Immature natural killer cell (primary cell): ENCODE data around the gene GPX6. TPM values are rescaled to one million over a fixed set of nuclear protein-coding genes. Genes with fewer than 3 reads are reported as not detected.
"Not testable (repeated sequence)": the region's sequence is repeated elsewhere in the genome, so short reads cannot be mapped to it uniquely, and the experiment has no call there.

Experiments used
- DNase-seq, 3 donors: peaks; one replicate each; pipeline ENCODE4 v3.0.0; 2022; ENCODE audit warnings: mixed read lengths in 1 of 3
- H3K27ac Mint-ChIP-seq, 6 donors: one replicate each; pipeline ENCODE4 v1.8.0; 2020; ENCODE audit warnings: mixed read lengths in 6 of 6, mild to moderate bottlenecking in 5 of 6, inconsistent platforms in 4 of 6, moderate library complexity in 3 of 6
- H3K27me3 Mint-ChIP-seq, 3 donors: one replicate each; pipeline ENCODE4 v1.8.0; 2020 to 2021; ENCODE audit warnings: low read depth in 3 of 3, mild to moderate bottlenecking in 3 of 3, mixed read lengths in 3 of 3, moderate library complexity in 3 of 3, inconsistent platforms in 1 of 3
- H3K36me3 Mint-ChIP-seq, 3 donors: one replicate each; pipeline ENCODE4 v1.8.0; 2020; ENCODE audit warnings: mixed read lengths in 3 of 3, inconsistent platforms in 2 of 3, mild to moderate bottlenecking in 2 of 3
- H3K4me1 Mint-ChIP-seq, 2 donors: one replicate each; pipeline ENCODE4 v1.8.0; 2020; ENCODE audit warnings: inconsistent platforms in 2 of 2, mild to moderate bottlenecking in 2 of 2, mixed read lengths in 2 of 2, moderate library complexity in 1 of 2
- H3K4me3 Mint-ChIP-seq, 5 donors: one replicate each; pipeline ENCODE4 v1.8.0; 2020; ENCODE audit warnings: mild to moderate bottlenecking in 5 of 5, mixed read lengths in 5 of 5, inconsistent platforms in 3 of 5, moderate library complexity in 3 of 5
- H3K9me3 Mint-ChIP-seq, 6 donors: one replicate each; pipeline ENCODE4 v1.8.0; 2020; ENCODE audit warnings: mild to moderate bottlenecking in 6 of 6, mixed read lengths in 6 of 6, inconsistent platforms in 4 of 6, moderate library complexity in 3 of 6
- polyA plus RNA-seq, 3 donors: library from polyadenylated mRNA; unstranded; fragments of 300-500 nt; fragmentation: Illumina TruSeq; gene quantifications; one replicate each; pipeline ENCODE4 v1.2.3, GENCODE V29; 2021

GPX6 gene
- polyA plus RNA-seq, 3 donors from 2014 or later, result not detected

GRCh38 chr6:28506807-28507475 lies 8.7 kb downstream of the GPX6 start:
- no peak overlapping the region for H3K27ac Mint-ChIP-seq
- no peaks in the 10 kb centered on the region for H3K9me3 Mint-ChIP-seq
- DNase-seq, result no peak
- H3K27me3 Mint-ChIP-seq, result peaks cover 2 to 5% (median 3%) of the 10 kb centered on the region in 3 donors
- no peaks in the 10 kb centered on the region for H3K36me3 Mint-ChIP-seq
- no peak overlapping the region for H3K4me3 Mint-ChIP-seq
- no peaks in the 10 kb centered on the region for H3K4me1 Mint-ChIP-seq

GRCh38 chr6:28505733-28506132 lies 9.9 kb downstream of the GPX6 start:
- Mint-ChIP-seq H3K27ac (no peak overlapping the region), H3K9me3 (no peaks in the 10 kb centered on the region), H3K27me3 (peaks cover 2 to 4% (median 3%) of the 10 kb centered on the region in 3 donors), H3K36me3 (no peaks in the 10 kb centered on the region), H3K4me3 (no peak overlapping the region), H3K4me1 (no peaks in the 10 kb centered on the region)
- no peak for DNase-seq

- H3K27me3 Mint-ChIP-seq, H3K4me1 Mint-ChIP-seq, H3K9me3 Mint-ChIP-seq, DNase-seq, H3K4me3 Mint-ChIP-seq, H3K27ac Mint-ChIP-seq, H3K36me3 Mint-ChIP-seq: not testable (repeated sequence)
Measured at GRCh38 chr6:28502709-28503305, 12.8 kb downstream of the GPX6 start.

- H3K27ac Mint-ChIP-seq, H3K36me3 Mint-ChIP-seq, DNase-seq, H3K9me3 Mint-ChIP-seq, H3K27me3 Mint-ChIP-seq, H3K4me1 Mint-ChIP-seq, H3K4me3 Mint-ChIP-seq: not testable (repeated sequence)
Measured at GRCh38 chr6:28502136-28502535, 13.5 kb downstream of the GPX6 start.

GRCh38 chr6:28501259-28501658 lies 14.3 kb downstream of the GPX6 start:
- Mint-ChIP-seq H3K27me3 (peaks cover 0 to 14% (median 9%) of the 10 kb centered on the region in 3 donors), H3K4me1 (no peaks in the 10 kb centered on the region), H3K36me3 (no peaks in the 10 kb centered on the region), H3K27ac (no peak overlapping the region), H3K9me3 (no peaks in the 10 kb centered on the region), H3K4me3 (no peak overlapping the region)
- DNase-seq, result no peak

- no peak for DNase-seq
- no peaks in the 10 kb centered on the region for H3K9me3 Mint-ChIP-seq
- H3K36me3 Mint-ChIP-seq, result no peaks in the 10 kb centered on the region
- peaks cover 1 to 19% (median 10%) of the 10 kb centered on the region in 3 donors for H3K27me3 Mint-ChIP-seq
- no peak overlapping the region for H3K27ac Mint-ChIP-seq
- H3K4me1 Mint-ChIP-seq, result no peaks in the 10 kb centered on the region
- H3K4me3 Mint-ChIP-seq, result no peak overlapping the region
Measured at GRCh38 chr6:28497893-28498292, 17.7 kb downstream of the GPX6 start.

GRCh38 chr6:28497306-28497705 lies 18.3 kb downstream of the GPX6 start:
- Mint-ChIP-seq H3K9me3 (no peaks in the 10 kb centered on the region), H3K4me3 (no peak overlapping the region), H3K36me3 (no peaks in the 10 kb centered on the region), H3K27ac (no peak overlapping the region), H3K4me1 (no peaks in the 10 kb centered on the region), H3K27me3 (peaks cover 1 to 19% (median 10%) of the 10 kb centered on the region in 3 donors)
- no peak for DNase-seq

- Mint-ChIP-seq H3K9me3 (no peaks in the 10 kb centered on the region), H3K4me3 (no peak overlapping the region), H3K27ac (no peak overlapping the region), H3K4me1 (no peaks in the 10 kb centered on the region), H3K36me3 (no peaks in the 10 kb centered on the region), H3K27me3 (peaks cover 1 to 27% (median 15%) of the 10 kb centered on the region in 3 donors)
- DNase-seq, result no peak
Measured at GRCh38 chr6:28496099-28496779, 19.4 kb downstream of the GPX6 start.

- Mint-ChIP-seq H3K27me3 (peaks cover 13 to 39% (median 32%) of the 10 kb centered on the region in 3 donors), H3K27ac (no peak overlapping the region), H3K36me3 (no peaks in the 10 kb centered on the region), H3K4me3 (no peak overlapping the region), H3K4me1 (peaks cover 11 to 13% of the 10 kb centered on the region in 2 donors), H3K9me3 (peaks cover 0 to 6% (median 0%) of the 10 kb centered on the region in 6 donors)
- DNase-seq, result no peak
Measured at GRCh38 chr6:28491984-28492317, 23.6 kb downstream of the GPX6 start.

- H3K9me3 Mint-ChIP-seq, result peaks cover 0 to 9% (median 0%) of the 10 kb centered on the region in 6 donors
- H3K4me3 Mint-ChIP-seq, result peak overlapping the region in 4 of 5 donors; percentile 4 to 50 (median 28)
- peaks cover 18 to 41% (median 30%) of the 10 kb centered on the region in 3 donors for H3K27me3 Mint-ChIP-seq
- no peak overlapping the region for H3K27ac Mint-ChIP-seq
- H3K4me1 Mint-ChIP-seq, result peaks cover 11 to 13% of the 10 kb centered on the region in 2 donors
- H3K36me3 Mint-ChIP-seq, result no peaks in the 10 kb centered on the region
- DNase-seq, result no peak
Measured at GRCh38 chr6:28490205-28490890, 25.2 kb downstream of the GPX6 start.

GRCh38 chr6:28489366-28490204 lies 26.0 kb downstream of the GPX6 start:
- H3K27me3 Mint-ChIP-seq, result peaks cover 19 to 43% (median 30%) of the 10 kb centered on the region in 3 donors
- no peak for DNase-seq
- H3K36me3 Mint-ChIP-seq, result no peaks in the 10 kb centered on the region
- peaks cover 0 to 13% (median 0%) of the 10 kb centered on the region in 6 donors for H3K9me3 Mint-ChIP-seq
- no peak overlapping the region for H3K27ac Mint-ChIP-seq
- peaks cover 11 to 13% of the 10 kb centered on the region in 2 donors for H3K4me1 Mint-ChIP-seq
- peak overlapping the region in 4 of 5 donors; percentile 4 to 50 (median 29) for H3K4me3 Mint-ChIP-seq

- peaks cover 0 to 13% (median 0%) of the 10 kb centered on the region in 6 donors for H3K9me3 Mint-ChIP-seq
- peaks cover 11 to 13% of the 10 kb centered on the region in 2 donors for H3K4me1 Mint-ChIP-seq
Measured at GRCh38 chr6:28488916-28489365, 26.7 kb downstream of the GPX6 start.

More at GRCh38 chr6:28488916-28489365, 26.7 kb downstream of the GPX6 start:
- DNase-seq, result no peak
- no peak overlapping the region for H3K27ac Mint-ChIP-seq
- no peaks in the 10 kb centered on the region for H3K36me3 Mint-ChIP-seq
- peak overlapping the region in 1 of 5 donors; percentile 30 for H3K4me3 Mint-ChIP-seq
- H3K27me3 Mint-ChIP-seq, result peaks cover 19 to 43% (median 28%) of the 10 kb centered on the region in 3 donors
